H1 (cell line): ENCODE results near the gene RGS9BP. TPM values are rescaled to one million over a fixed set of nuclear protein-coding genes. Genes with fewer than 3 reads are reported as not detected.

ENCODE experiments used
- CTBP2 ChIP-seq: IDR thresholded peaks from 2 replicates; pipeline ENCODE4 v1.7.0; 2011; ENCODE audit warnings: borderline replicate concordance, mild to moderate bottlenecking, moderate library complexity, mixed read lengths, low read length; ENCODE audit not compliant: insufficient read depth, insufficient read length
- JUN ChIP-seq: IDR thresholded peaks from 2 replicates; pipeline ENCODE4 v1.6.1; 2011; ENCODE audit warnings: low read depth, mild to moderate bottlenecking, improper control_type of control experiment, low read length
- JUND ChIP-seq: IDR thresholded peaks from 2 replicates; pipeline ENCODE4 v1.6.1; 2011; ENCODE audit warnings: mild to moderate bottlenecking, improper control_type of control experiment, low read length
- KDM4A ChIP-seq: IDR thresholded peaks from one replicate; pipeline ENCODE4 v1.7.1; 2012; ENCODE audit warnings: low read depth, mild to moderate bottlenecking, moderate library complexity, low read length, inconsistent platforms; ENCODE audit not compliant: severe bottlenecking
- PHF8 ChIP-seq: fragments of 200-600 bp; sonication (generic); conservative IDR thresholded peaks from 2 replicates; pipeline ENCODE4 v1.7.1; 2012; ENCODE audit warnings: low read depth, mild to moderate bottlenecking, inconsistent platforms, low read length, moderate library complexity
- POLR2AphosphoS5 ChIP-seq: IDR thresholded peaks from 2 replicates; pipeline ENCODE4 v1.6.1; 2011; ENCODE audit warnings: low read depth, low read length
- SP4 ChIP-seq: IDR thresholded peaks from 2 replicates; pipeline ENCODE4 v1.6.1; 2012; ENCODE audit warnings: low read length, inconsistent platforms
- USF2 ChIP-seq: IDR thresholded peaks from 2 replicates; pipeline ENCODE4 v1.6.1; 2011; ENCODE audit warnings: low read length, improper control_type of control experiment
- polyA plus RNA-seq, 7 experiments: library from polyadenylated mRNA; depleted of rRNA in 3 of 7; stranded (reverse) in 5 of 7; unstranded in 2 of 7; fragments of >200 nt in 5 of 7; fragments of 200-250 nt in 2 of 7; gene quantifications; 1 replicate in 5 of 7; 2 replicates in 1 of 7; 4 replicates in 1 of 7; pipeline versions ENCODE4 v1.2.1 to v1.2.3, GENCODE V29; 2011 to 2013; ENCODE audit warnings: missing spikeins in 2 of 7, mixed read lengths in 2 of 7
- total RNA-seq: library from RNA; stranded (reverse); fragmentation: NEBNext Ultra II Directional; extraction: Animal tissue kit (Norgen Biotek cat#: 25700); gene quantifications from 2 replicates; pipeline ENCODE4 v1.2.1, GENCODE V29; 2021

RGS9BP gene
- total and polyA plus RNA-seq, 2 of the 8 experiments (the other 6 are each of a cell fraction or from before 2014, with no cell fraction given): 0.11 to 0.26 TPM

DNA sequence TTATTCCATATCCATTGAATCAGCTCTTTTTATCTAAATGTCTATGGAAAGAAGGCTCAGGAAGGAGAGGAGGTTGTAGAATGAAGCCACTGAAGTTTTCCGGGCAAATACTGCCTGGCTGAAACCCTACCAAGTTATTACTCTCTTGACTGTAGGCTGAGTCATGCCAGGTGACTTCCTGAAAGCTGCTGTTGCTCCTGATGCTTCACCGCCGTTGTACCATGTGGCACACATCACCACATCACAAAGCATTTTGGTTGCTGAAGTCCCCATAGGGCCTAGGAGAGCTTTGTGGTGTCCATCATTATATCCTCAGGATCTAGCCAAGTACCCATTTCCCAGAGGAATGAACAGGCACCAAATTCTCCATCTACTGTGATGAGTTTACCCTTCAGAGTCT, 32.8 kb downstream of the RGS9BP start (continued):
- TF ChIP-seq USF2 (no peak), PHF8 (no peak), JUND (no peak), CTBP2 (no peak), SP4 (no peak), JUN (no peak), POLR2AphosphoS5 (no peak), KDM4A (no peak)
